ENCODE measurements around the gene VAMP8.

VAMP8 gene

DNA sequence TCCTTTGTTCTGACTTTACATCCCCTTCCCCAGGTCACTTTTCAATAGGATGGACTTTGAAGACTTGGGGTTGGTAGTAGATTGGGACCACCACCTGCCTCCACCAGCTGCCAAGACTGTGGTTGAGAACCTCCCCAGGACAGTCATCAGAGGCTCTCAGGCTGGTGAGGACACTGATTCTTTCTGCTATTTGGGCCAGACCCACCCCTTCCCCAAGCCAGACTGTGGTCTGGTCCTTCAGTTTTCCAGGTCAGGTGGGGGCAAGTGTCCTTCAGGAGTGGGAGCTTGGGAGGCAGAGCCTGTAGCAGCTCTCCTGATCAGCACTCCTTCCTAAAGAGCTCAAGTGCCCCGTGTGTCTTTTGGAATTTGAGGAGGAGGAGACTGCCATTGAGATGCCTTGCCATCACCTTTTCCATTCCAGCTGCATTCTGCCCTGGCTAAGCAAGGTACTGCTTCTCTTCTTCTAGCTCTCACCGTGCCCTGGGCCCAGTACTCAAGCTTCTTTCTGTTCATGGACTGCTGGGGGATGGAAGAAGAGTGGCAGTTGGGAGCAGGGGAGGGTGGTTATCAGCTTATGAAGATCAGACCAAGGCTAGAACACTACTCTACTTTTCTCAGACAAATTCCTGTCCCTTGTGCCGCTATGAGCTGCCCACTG is 19.2 kb downstream of the VAMP8 start:
- TF ChIP-seq GATA3 (IDR thresholded peaks at IDR 0.05; ENCODE audit: low read depth, low read length) (no peak), GATA2 (IDR thresholded peaks at IDR 0.05; ENCODE audit: low read depth, low read length) (no peak)

DNA sequence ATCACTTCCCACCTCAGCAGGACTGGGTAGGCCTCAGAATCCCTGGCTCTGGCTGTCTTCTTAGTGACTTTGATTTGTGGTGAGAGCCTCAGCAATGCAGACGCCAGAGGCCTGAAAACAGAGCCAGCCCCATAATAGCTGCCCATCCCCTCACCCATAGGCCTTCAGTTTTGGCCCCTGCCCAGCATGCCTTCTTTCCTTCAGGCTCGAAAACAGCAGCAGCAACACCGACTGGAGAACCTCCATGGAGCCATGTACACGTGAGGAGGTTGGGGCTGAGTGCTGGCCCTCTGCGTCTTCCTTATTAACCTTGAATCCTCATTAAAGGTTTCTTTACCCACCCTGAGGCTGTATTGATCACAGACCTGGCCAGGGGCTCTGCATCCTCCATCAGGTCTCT is 19.9 kb downstream of the VAMP8 start:
- TF ChIP-seq GATA3 (IDR thresholded peaks at IDR 0.05; ENCODE audit: low read depth, low read length) (no peak), GATA2 (IDR thresholded peaks at IDR 0.05; ENCODE audit: low read depth, low read length) (no peak)

DNA sequence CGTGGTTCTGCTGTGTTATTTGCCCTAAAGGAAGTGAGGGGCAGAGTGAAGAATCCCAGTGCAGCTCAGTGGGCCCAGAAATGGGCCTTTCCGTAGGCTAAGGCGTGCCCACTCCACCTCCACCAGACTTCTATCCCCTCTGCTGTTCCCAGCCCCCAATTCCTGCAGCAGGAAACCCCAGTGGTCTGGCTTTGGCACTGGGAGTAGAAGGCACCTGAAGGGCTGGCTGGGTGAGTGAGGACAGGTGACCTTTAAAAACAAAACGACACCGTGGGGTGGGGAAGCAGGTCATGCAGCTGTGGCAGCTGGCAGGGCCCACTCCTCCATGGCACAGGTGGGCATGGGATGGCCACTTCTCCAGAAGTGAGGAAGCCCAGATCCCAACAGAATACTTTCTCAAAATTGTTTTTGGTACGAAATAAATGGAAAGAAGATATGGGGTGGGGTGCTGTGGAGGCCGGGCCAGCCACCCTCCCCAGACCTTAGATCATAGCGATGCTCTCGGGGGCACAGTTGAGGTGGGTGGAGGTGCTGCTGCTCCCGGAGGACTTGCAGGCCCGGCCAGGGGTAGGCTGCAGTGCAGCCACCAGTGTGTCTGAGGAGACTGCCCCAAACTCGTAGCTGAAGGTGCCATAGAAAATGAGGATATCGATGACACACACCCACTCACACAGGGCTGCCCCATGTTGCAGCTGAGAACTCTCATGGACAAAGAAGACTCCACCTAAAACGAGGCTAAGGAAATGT is 21.4 kb downstream of the VAMP8 start:
- TF ChIP-seq GATA2 (IDR thresholded peaks at IDR 0.05; ENCODE audit: low read depth, low read length) (no peak), GATA3 (IDR thresholded peaks at IDR 0.05; ENCODE audit: low read depth, low read length) (no peak)

DNA sequence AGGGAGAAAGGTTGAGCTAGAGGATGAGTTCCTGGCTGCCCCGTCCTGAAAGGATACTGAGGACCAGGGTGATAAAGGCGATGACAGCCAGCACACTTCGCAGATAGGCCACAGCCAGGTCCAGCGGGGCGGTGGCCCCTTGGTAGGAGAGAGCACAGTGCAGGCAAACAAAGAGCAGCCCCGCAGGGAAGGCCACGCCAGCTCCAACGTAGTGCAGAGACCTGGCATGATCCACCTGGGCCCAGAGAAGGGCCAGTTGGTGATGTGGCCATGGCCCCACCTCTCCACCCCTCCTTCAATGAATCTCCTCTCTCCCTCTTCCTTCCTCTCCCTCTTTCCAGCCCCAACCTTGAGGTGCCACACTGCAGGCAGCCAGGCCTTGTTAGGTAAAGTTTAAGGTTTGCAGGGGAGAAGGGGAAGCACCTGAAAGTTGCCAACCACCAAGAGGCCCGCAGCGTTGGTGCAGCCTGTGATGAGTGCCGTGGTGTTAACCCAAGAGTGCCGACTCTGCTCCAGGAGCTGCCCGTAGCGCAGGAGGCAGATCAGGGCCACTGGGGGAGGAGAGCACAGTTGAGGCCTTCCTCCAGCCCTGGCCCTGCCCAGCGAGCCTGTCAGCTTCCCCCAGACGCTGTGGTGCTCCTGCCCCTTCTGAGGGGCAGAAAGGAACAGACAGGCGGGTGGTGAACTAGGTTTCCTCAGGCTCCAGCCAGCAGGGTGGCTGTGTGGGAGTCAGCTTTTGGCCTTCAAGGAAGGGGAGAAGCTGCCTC is 22.3 kb downstream of the VAMP8 start:
- TF ChIP-seq GATA2 (IDR thresholded peaks at IDR 0.05; ENCODE audit: low read depth, low read length) (no peak), GATA3 (IDR thresholded peaks at IDR 0.05; ENCODE audit: low read depth, low read length) (no peak)

DNA sequence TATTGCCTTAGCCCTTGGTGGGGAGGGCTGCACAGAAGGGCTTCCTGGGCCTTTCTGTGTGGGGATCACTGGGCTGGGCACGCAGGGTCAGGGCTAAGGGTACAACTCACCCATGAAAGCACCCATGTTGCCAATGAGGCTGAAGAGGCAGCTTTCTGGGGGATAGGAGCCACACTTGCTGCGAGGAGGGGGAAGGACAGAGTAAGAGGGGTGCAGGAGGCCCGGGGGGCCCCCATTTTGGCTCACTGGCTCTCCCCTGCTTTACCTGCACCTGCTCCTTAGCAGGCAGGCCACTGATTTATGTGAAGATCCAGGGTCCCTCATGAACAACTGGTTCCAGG is 22.8 kb downstream of the VAMP8 start:
- TF ChIP-seq GATA3 (IDR thresholded peaks at IDR 0.05; ENCODE audit: low read depth, low read length) (no peak), GATA2 (IDR thresholded peaks at IDR 0.05; ENCODE audit: low read depth, low read length) (no peak)

DNA sequence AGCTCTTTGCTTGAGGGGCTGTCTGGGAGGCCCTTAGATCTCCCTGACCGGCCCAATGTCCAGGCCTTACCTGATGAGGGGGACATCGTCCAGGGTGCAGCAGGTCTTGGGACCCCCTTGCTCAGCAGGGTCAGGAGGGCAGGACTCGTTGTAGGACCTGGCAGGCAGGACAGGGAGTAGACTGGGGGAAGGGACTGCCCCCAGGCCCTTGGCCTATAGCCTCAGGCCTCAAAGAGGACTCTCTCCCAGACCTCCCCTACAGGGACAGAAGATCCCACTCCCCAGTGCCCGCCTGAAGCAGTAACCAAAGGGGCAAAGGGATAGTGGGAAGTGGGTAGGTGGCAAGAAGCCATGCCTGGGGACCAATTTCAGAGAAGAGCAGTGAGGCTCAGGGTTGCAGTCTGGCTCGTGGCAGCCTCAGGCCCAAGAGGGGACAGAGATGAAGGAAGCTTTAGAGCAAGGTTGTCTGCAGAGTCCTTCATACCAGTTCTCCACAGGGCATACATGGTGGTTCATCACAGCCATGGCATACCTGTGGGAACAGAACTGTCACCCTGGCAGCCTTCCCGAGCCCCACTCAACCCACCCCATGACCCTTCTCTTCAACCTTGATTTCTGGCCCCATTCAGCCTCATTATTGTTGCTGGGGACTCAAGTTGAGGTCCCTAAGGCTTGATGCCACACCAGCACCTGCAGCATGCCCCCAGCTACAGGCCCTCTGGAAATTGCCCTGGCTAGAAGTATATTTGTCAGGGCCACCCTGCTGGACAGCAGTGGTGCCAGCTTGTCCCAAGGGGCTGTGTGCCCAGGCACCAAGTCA is 23.8 kb downstream of the VAMP8 start:
- TF ChIP-seq GATA2 (IDR thresholded peaks at IDR 0.05; ENCODE audit: low read depth, low read length) (no peak), GATA3 (IDR thresholded peaks at IDR 0.05; ENCODE audit: low read depth, low read length) (no peak)

DNA sequence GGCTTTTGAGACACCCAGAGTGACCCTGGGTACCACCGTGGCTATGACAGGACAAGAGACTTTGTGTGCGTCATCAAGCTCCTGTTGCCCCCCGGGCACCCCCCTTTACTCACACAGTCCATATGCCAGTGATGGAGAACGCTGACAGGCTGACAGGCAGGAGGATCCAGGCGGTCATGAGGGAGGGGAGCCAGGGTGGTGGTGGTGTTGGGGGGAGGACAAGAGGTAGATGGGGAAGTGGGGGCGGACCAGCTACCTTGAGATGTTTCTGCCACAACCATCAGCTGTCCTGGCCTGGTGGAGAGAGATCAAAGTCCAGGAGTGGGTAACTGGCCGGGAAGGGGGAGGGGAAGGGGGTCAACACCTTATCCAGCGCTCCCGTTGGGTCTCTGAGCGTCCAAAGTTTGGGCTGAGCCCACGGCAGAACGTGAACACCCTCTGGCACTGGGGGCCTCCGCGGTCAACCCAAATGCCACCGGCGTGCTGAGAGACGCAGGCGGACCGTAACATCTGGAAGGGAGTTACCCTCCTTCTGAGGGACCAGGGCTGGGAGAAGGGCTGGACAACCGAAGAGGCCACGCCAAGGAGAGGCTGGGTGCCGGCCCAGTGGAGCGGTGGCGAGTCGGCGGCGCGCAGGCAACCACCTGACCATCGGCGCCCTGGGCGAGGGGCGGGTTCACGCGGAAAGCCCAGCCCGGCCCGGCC is 24.5 kb downstream of the VAMP8 start:
- TF ChIP-seq GATA2 (IDR thresholded peaks at IDR 0.05; ENCODE audit: low read depth, low read length) (no peak), GATA3 (IDR thresholded peaks at IDR 0.05; ENCODE audit: low read depth, low read length) (no peak)

DNA sequence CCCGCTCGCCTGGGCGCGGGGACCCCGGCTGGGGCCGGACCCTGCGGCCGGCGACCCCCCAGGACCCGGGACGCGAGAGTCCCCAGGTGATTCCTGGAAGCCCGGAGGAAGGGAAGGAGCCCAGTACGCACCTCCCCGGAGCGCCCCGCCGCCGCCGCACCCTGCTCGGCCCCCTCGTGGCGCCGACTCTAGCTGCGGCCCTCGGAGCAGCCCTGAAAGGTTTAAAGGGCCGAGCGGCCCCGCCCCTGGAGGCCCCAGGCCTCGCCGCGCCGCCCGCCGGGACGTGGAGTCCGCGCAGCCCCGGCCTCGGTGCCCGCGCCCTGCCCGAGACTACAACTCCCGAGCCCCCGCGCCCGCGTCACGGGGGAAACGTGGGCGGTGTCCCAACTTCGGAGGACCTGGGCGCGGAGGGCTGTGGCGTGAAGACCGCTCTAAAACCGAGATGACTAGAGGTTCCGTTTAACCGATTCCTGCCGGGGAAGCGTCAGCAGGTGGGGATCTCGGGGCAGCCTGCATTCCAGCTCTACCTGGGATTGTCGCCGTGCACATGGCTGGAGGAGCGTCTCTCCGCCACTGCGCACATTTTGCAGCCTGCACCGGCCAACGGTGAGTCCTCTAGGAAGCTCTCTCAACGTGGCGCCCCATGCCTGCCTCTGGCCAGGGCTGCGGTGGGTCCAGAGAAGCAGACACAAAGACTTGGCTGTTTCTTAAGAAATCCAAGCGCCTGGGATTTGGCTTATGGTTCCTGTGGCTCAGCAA is 25.3 kb downstream of the VAMP8 start, which contains the start of gene TMEM150A:
Gene TMEM150A, minus strand, starts transcription at position 223 of the 759 bp plus-strand sequence. CDS start 750 bp downstream, outside the sequence.
- no peak for TF ChIP-seq GATA3 (IDR thresholded peaks at IDR 0.05; ENCODE audit: low read depth, low read length)
- no peak for TF ChIP-seq GATA2 (IDR thresholded peaks at IDR 0.05; ENCODE audit: low read depth, low read length)

DNA sequence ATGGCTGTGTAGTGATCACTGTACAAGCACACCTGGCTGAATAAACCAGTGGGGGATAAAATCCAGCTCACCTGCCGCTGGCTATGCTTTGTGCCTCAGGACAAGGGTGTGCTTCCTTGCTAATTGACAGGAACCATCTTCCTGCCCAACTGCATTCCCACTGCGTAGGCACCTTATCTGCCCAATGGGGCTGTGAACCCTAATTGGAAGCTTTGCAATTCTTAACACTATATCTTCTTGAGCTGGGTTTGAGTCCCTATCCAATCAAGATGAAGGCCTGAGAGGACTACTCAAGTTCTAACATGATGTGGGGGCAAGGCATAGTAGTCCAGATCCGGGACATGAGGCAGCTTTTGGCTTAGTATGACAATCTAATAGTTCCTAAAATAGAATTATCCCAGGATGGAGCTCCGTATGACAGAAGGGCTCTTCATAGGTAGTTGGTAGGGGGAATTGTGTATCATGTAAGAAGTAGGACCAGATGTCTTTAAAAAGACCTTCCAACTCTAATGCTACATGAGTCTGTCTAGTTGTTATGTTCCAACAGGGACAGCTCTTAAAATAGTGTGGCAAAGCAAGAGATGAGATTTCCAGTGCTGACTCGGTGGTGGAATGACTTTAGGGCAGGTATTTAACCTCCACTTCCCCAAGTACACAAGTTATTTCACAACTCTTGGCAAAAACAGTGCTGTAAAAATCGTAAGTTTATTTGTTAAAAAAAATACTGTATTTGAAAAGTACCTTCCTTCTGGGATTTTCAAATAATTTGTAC is 27.4 kb downstream of the VAMP8 start:
- TF ChIP-seq GATA3 (IDR thresholded peaks at IDR 0.05; ENCODE audit: low read depth, low read length) (no peak), GATA2 (IDR thresholded peaks at IDR 0.05; ENCODE audit: low read depth, low read length) (no peak)

DNA sequence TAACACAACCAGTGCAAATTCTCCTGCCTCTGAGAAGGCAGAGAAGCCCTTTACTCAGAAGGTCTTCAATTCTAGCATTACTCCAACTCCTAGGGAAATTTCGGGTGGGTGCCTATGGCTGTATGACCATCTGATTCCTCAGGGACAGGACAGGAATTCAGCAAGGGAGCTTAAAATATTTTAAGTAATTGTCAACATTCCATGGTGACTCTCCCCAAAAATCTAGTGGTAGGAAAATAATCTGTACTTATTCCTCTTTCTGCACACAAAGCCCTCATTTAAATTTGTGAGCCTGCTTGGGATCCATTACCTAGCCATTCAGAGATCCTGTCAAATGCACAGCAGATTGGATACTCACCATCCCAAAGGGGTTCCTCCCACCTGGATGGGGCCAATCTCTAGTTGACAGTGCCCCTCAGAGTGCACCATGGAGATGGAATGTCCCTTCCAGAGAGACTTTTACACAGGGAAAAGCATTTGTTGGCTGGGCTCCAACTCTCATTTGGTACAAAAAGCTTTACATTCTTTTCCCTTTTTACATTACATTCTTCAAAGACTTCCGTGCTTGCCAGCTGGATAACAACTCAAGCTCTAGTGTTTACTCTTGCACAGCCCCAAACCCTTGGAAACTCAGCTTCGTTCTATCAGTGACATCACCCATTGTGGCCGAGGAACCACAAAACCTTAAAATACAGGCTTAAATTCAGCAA is 28.2 kb downstream of the VAMP8 start:
- TF ChIP-seq GATA2 (IDR thresholded peaks at IDR 0.05; ENCODE audit: low read depth, low read length) = no peak

DNA sequence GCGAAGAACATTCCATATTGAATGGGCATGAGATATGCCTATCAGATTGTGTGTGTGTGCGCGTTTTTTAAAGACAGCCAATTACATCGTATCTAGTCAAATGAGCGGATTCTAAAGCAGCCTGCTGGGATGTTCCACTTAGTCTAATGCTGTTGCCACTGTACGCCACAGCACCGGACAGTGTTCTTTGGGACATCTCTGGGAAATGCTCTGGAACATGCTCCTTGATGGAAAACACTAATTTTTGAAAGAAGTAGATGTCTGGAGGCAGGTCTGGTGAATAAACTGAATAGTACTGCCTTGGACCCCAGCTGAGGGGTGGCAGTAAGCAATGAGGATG is 28.7 kb downstream of the VAMP8 start:
- TF ChIP-seq GATA3 (IDR thresholded peaks at IDR 0.05; ENCODE audit: low read depth, low read length) (no peak), GATA2 (IDR thresholded peaks at IDR 0.05; ENCODE audit: low read depth, low read length) (no peak)
